Measurements from ENCODE around the gene LAMTOR2.

- no peak for TF ChIP-seq RBBP5 (IDR thresholded peaks at IDR 0.05; ENCODE audit: borderline replicate concordance, low read depth, low read length)
- TF ChIP-seq HDAC6 (IDR thresholded peaks at IDR 0.05; ENCODE audit: low read depth, low read length) = no peak
These were observed 47.3 kb downstream of the LAMTOR2 start for GRCh38 chr1:156101880-156102279.
